ENCODE measurements around the gene ZNF212.

ZNF212 gene

DNA sequence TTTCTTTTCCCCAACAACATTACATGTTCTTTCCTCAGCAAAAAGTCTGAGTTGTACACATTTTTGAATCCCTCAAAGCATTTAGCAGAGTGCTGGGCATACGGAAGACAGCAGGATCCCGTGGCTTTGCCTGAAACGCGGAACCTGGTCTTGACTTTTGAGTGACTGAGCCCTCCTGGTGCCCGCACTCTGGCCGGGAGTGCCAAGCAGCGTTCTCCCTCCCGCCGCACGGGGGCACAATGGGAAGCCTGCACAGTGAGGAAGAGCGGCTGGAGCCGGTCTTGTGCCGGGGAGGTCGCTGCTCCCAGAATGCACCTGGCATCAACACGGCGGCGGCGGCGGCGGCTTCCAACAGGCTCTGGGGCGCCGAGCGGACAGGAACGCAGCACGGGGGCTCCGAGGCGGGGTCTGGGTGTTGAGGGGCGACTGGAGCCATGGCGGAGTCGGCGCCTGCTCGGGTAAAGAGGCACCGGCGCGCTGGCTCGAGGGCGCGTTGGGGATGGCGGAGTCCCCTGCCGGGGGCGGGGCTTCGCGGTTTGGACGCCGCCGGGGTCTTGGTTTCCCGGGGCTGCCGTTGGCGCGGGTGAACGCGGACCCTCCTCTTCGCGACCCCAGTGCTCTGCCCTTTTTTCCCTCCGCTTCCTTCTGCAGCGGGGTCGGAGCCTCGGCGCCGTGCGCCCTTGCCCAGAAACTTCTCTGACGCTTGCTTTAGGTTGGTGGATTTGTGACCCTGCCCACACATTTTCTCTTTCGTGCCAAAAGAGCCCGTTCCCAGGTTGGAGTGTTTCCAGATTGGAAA is at the start of gene ZNF212:
TSS of gene ZNF212 (plus strand) at position 307 of the 799 bp plus-strand sequence. CDS start at position 435, 128 bp downstream.
- TF ChIP-seq, protein P1, sequence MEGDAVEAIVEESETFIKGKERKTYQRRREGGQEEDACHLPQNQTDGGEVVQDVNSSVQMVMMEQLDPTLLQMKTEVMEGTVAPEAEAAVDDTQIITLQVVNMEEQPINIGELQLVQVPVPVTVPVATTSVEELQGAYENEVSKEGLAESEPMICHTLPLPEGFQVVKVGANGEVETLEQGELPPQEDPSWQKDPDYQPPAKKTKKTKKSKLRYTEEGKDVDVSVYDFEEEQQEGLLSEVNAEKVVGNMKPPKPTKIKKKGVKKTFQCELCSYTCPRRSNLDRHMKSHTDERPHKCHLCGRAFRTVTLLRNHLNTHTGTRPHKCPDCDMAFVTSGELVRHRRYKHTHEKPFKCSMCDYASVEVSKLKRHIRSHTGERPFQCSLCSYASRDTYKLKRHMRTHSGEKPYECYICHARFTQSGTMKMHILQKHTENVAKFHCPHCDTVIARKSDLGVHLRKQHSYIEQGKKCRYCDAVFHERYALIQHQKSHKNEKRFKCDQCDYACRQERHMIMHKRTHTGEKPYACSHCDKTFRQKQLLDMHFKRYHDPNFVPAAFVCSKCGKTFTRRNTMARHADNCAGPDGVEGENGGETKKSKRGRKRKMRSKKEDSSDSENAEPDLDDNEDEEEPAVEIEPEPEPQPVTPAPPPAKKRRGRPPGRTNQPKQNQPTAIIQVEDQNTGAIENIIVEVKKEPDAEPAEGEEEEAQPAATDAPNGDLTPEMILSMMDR (IDR thresholded peaks at IDR 0.05; ENCODE audit: borderline replicate concordance, insufficient read depth, low read depth, low read length) = peak; percentile 95
- peak within 1 kb of the TSS; percentile 89 for H3K4me3 ChIP-seq (ENCODE audit: low read depth, low read length)

DNA sequence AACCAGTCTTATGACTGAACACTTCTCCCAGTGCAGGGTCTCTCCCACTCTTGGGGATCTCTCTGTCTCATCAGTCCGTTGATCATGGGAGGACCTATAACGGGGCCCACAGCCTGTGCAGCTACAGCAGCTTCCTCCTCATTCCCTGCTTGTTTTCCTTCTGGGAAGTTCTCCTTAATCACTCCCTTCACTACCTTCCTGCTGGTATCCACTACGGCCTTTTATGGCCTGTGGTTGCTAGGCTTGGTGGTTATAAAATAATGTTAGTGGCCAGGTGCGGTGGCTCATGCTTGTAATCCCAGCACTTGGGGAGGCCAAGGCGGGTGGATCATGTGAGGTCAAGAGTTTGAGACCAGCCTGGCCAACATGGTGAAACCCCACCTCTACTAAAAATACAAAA is 47.6 kb upstream of the ZNF212 start:
- TF ChIP-seq, protein P1 (IDR thresholded peaks at IDR 0.05; ENCODE audit: borderline replicate concordance, insufficient read depth, low read depth, low read length) = no peak
- no peak overlapping the region for H3K4me3 ChIP-seq (ENCODE audit: low read depth, low read length)

DNA sequence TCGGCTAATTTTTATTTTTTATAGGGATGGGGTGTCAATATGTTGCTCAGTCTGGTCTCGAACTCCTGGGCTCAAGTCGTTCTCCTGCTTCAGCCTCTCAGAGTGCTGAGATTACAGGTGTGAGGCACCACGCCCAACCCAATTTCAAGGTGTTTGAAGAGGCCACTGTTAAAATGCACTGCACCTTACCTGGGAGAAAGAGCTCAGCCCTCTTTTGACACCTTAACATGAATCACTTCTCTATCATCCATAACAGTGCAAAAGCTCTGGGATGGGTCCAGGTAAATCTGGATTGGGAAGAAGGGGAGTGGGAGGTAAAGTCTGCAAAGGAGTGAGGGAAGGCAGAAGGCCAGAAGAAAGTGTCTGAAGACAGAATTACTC is 44.7 kb upstream of the ZNF212 start:
- TF ChIP-seq, protein P1 (IDR thresholded peaks at IDR 0.05; ENCODE audit: borderline replicate concordance, insufficient read depth, low read depth, low read length) = no peak
- peak overlapping the region; percentile 97 for H3K4me3 ChIP-seq (ENCODE audit: low read depth, low read length)

DNA sequence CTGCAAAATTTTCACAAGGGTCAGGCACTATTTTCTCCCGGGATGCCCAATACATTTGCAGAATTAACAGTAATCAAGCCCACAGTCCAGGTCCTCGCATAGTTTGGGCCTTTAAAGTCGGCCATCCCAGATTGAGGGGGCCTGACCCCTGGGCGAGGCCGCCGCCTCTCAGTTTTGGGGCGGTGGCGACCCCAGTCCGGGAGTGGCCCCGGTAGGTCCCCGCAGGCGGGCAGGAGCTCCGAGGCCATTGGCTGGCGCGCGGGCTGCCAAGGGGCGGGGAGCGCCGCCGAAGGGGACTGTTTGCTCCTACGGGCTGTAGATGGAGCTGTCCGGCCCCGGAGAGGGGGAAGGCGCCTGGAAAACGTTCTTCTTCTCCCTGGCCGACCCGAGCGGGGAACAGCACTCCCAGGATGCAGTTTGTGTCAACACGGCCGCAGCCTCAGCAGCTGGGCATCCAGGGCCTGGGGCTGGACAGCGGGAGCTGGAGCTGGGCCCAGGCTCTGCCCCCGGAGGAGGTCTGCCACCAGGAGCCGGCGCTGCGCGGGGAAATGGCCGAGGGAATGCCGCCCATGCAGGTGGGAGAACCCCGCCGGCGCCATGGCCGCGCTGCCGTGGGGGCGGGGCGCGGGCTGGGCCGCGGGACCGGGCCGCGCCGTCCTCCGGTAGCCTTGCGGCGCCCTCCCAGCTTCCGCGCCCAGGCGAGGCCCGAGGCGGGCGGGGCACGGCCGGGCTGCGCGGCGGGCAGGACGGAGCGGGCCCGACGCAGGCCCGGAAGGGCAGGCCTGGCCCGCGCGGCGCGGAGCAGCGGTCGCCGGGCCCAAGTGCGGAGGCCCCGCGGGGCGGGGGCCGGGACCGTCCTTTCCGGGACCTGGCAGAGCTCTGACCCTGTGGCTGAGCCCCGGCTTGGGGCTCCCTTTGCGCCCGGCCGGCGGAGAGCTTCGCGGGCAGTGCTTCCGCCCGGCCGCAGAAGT is 44.0 kb upstream of the ZNF212 start, which contains the start of gene ZNF282:
TSS of gene ZNF282 (plus strand) at position 367 of the 971 bp plus-strand sequence. CDS start at position 411, 44 bp downstream.
- H3K4me3 ChIP-seq (ENCODE audit: low read depth, low read length) = peak within 1 kb of the TSS; percentile 97
- TF ChIP-seq, protein P1 (IDR thresholded peaks at IDR 0.05; ENCODE audit: borderline replicate concordance, insufficient read depth, low read depth, low read length) = peak; percentile 67

DNA sequence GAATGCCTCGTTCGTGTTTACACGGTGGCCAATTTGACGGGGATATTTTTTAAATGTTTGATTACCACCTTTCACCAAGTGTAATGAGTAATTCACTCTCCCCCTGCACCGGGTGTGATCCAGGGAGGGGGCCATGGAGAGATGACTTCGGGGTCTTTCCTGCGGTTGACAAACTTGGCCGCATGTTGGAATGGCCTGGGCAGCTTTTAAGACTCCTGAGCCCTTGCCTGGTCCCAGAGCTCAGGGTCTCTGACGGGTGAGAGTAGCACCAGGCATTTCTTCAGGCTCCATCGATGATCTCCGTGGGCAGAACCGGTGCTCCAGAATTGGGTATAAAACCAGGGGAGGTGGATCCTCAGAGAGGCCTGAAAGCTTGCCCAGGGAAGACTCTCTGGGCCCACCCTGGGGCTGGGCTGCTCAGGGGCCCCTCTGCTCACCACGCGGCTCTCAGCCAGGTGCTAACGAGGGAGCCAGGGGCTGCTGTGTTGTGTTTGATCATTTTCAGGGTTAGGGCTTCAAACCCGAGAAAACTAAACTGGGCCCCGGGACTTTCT is 43.2 kb upstream of the ZNF212 start:
- H3K4me3 ChIP-seq (ENCODE audit: low read depth, low read length) = peak overlapping the region; percentile 97

DNA sequence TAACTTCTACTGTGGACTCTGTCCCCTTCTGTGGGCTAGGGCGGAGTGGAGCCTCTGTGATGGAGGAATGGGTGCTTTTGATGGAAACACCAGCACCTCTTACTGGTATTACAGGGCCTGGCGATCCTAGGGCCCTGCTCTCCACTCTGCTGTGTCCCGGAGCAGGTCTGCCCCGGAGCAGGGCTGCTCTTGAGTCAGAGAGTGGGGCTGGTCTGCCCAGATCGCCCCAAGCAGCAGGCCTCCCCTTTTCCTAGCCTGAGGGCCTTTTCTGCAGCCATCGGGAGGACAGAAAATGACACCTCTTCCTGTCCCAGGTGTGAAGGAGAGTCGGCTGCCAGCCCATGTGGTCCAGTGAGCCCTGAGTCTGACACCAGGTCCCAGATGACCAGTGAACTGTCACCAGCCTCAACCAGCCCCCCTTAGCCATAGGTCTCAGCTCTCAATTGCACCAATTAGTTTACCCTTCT is 42.7 kb upstream of the ZNF212 start:
- TF ChIP-seq, protein P1 (IDR thresholded peaks at IDR 0.05; ENCODE audit: borderline replicate concordance, insufficient read depth, low read depth, low read length) = no peak
- peak overlapping the region; percentile 97 for H3K4me3 ChIP-seq (ENCODE audit: low read depth, low read length)

More for the DNA sequence above, 43.2 kb upstream of the ZNF212 start:
- TF ChIP-seq, protein P1 (IDR thresholded peaks at IDR 0.05; ENCODE audit: borderline replicate concordance, insufficient read depth, low read depth, low read length) = no peak
